ENCODE results near the gene ETFB. TPM values are rescaled to one million over a fixed set of nuclear protein-coding genes. Genes with fewer than 3 reads are reported as not detected.

The ETFB gene
- total RNA-seq, 1 donor from 2014 or later, result 70.6 TPM

GRCh38 chr19:51357952-51358351 is 8.2 kb downstream of the ETFB start:
- no peak for FAIRE-seq

GRCh38 chr19:51356159-51356801 is 9.9 kb downstream of the ETFB start:
- H3K36me3 ChIP-seq (ENCODE audit: control insufficient read depth, insufficient read depth, low read length), result peaks cover 6% of the 10 kb centered on the region
- TF ChIP-seq, protein P1, sequence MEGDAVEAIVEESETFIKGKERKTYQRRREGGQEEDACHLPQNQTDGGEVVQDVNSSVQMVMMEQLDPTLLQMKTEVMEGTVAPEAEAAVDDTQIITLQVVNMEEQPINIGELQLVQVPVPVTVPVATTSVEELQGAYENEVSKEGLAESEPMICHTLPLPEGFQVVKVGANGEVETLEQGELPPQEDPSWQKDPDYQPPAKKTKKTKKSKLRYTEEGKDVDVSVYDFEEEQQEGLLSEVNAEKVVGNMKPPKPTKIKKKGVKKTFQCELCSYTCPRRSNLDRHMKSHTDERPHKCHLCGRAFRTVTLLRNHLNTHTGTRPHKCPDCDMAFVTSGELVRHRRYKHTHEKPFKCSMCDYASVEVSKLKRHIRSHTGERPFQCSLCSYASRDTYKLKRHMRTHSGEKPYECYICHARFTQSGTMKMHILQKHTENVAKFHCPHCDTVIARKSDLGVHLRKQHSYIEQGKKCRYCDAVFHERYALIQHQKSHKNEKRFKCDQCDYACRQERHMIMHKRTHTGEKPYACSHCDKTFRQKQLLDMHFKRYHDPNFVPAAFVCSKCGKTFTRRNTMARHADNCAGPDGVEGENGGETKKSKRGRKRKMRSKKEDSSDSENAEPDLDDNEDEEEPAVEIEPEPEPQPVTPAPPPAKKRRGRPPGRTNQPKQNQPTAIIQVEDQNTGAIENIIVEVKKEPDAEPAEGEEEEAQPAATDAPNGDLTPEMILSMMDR (IDR thresholded peaks at IDR 0.05; ENCODE audit: insufficient read depth, low read length, severe bottlenecking), result no peak
- no peak overlapping the region for H3K4me3 ChIP-seq (ENCODE audit: low read depth, low read length)
- DNase-seq (ENCODE audit: low read depth), result no peak
- no peak for FAIRE-seq
- no peaks in the 10 kb centered on the region for H3K27me3 ChIP-seq (ENCODE audit: control insufficient read depth, insufficient read depth, low read length)

More at GRCh38 chr19:51357952-51358351, 8.2 kb downstream of the ETFB start:
- no peak overlapping the region for H3K4me3 ChIP-seq (ENCODE audit: low read depth, low read length)
- TF ChIP-seq, protein P1 (IDR thresholded peaks at IDR 0.05; ENCODE audit: insufficient read depth, low read length, severe bottlenecking), result no peak
- peaks cover 3% of the 10 kb centered on the region for H3K36me3 ChIP-seq (ENCODE audit: control insufficient read depth, insufficient read depth, low read length)
- no peak for DNase-seq (ENCODE audit: low read depth)
- H3K27me3 ChIP-seq (ENCODE audit: control insufficient read depth, insufficient read depth, low read length), result no peaks in the 10 kb centered on the region

GRCh38 chr19:51354742-51355148 is 11.4 kb downstream of the ETFB start:
- FAIRE-seq (no peak), DNase-seq (ENCODE audit: low read depth) (no peak)
- TF ChIP-seq, protein P1 (IDR thresholded peaks at IDR 0.05; ENCODE audit: insufficient read depth, low read length, severe bottlenecking), result no peak
- peaks cover 6% of the 10 kb centered on the region for H3K36me3 ChIP-seq (ENCODE audit: control insufficient read depth, insufficient read depth, low read length)
- no peaks in the 10 kb centered on the region for H3K27me3 ChIP-seq (ENCODE audit: control insufficient read depth, insufficient read depth, low read length)
- no peak overlapping the region for H3K4me3 ChIP-seq (ENCODE audit: low read depth, low read length)

DNA sequence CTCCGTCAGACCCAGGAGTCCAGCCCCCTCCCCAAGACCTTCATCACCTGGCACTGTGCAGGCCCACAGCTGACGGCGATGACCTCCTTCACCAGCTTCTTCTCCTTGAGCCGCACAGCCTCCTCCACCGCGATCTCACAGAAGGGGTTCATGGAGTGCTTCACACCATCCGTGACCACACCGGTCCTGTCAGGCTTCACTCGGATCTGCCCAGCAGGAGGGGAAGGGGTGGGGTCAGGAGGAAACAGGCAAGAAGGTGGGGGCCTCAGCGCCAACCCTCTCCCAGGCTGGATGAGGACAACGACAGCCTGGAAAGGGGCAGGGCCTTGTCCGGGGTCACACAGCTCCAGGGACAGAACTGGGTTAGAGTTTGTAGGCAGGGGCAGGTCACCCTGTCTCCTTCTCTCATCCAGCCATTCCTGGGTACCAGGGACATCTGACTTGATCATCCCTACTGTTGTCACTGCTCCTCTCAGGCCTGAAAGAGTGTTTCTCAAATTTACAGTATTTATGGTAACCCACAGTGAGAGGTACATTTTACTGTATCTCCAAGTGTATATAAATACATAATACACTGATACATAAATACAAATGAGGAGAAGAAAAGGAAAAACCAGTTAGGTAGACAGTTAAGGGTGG is 12.0 kb downstream of the ETFB start:
- Histone ChIP-seq H3K4me3 (ENCODE audit: low read depth, low read length) (no peak overlapping the region), H3K36me3 (ENCODE audit: control insufficient read depth, insufficient read depth, low read length) (peaks cover 6% of the 10 kb centered on the region), H3K27me3 (ENCODE audit: control insufficient read depth, insufficient read depth, low read length) (no peaks in the 10 kb centered on the region)
- DNase-seq (ENCODE audit: low read depth) (no peak), FAIRE-seq (no peak)
- TF ChIP-seq, protein P1 (IDR thresholded peaks at IDR 0.05; ENCODE audit: insufficient read depth, low read length, severe bottlenecking), result peak; percentile 1

DNA sequence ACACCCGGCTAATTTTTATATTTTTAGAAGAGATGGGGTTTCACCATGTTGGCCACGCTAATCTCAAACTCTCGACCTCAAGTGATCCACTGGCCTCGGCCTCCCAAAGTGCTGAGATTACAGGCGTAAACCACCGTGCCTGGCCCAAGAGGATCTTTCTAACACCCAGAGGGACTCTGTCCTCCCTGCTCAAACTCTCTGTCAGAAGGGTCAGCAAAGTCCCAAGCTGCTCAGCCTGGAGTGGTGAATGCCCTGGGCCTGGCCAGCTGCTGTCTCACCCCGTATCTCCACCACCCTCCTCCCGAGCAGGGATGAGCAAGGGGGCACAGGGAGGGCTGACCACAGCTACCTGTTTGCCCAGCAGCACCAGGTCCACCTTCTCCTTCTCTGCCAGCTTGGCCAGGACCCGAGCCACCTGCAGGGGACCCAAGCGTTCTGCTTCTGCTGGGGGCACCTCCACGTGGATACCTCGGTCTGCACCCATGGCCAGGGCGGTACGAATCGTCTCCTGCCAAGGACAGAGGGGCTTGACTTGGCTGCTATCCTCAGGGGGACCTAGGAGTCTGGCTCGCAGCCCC is 13.3 kb downstream of the ETFB start:
- H3K27me3 ChIP-seq (ENCODE audit: control insufficient read depth, insufficient read depth, low read length), result no peaks in the 10 kb centered on the region
- FAIRE-seq (no peak), DNase-seq (ENCODE audit: low read depth) (no peak)
- TF ChIP-seq, protein P1 (IDR thresholded peaks at IDR 0.05; ENCODE audit: insufficient read depth, low read length, severe bottlenecking), result no peak
- no peak overlapping the region for H3K4me3 ChIP-seq (ENCODE audit: low read depth, low read length)
- peaks cover 6% of the 10 kb centered on the region for H3K36me3 ChIP-seq (ENCODE audit: control insufficient read depth, insufficient read depth, low read length)
